ENCODE results near the gene ZNF284.

ZNF284 gene

GRCh38 chr19:44071824-44072542 lies at the start of gene ZNF284:
Gene ZNF284 (plus strand): TSS chr19:44072159. CDS start chr19:44076390, 4,231 bp downstream.
- H3K4me3 ChIP-seq (ENCODE audit: low read depth, low read length): peak within 1 kb of the TSS; percentile 92
- in situ Hi-C loops (cut with HindIII; ENCODE audit: low sequenced_read_pairs): no loop called here
- DNase-seq (ENCODE audit: low read depth, low spot score): peak; percentile 91
- no peak for TF ChIP-seq CTCF (IDR thresholded peaks at IDR 0.05; ENCODE audit: low read depth, low read length)

- TF ChIP-seq CTCF (IDR thresholded peaks at IDR 0.05; ENCODE audit: low read depth, low read length): no peak
- no peak for DNase-seq (ENCODE audit: low read depth, low spot score)
- in situ Hi-C loops (cut with HindIII; ENCODE audit: low sequenced_read_pairs): no loop called here
- H3K4me3 ChIP-seq (ENCODE audit: low read depth, low read length): peak overlapping the region; percentile 70
Measured at GRCh38 chr19:44024900-44025216, 47.1 kb upstream of the ZNF284 start.

GRCh38 chr19:44025217-44025936 lies 46.6 kb upstream of the ZNF284 start, which contains the start of gene ZNF222:
Gene ZNF222 (plus strand): TSS chr19:44025379. CDS start chr19:44025437, 58 bp downstream.
- no peak for TF ChIP-seq CTCF (IDR thresholded peaks at IDR 0.05; ENCODE audit: low read depth, low read length)
- in situ Hi-C loops (cut with HindIII; ENCODE audit: low sequenced_read_pairs): no loop called here
- DNase-seq (ENCODE audit: low read depth, low spot score): peak; percentile 90
- H3K4me3 ChIP-seq (ENCODE audit: low read depth, low read length): peak within 1 kb of the TSS; percentile 70

GRCh38 chr19:44026622-44027021 lies 45.3 kb upstream of the ZNF284 start:
- no peak for DNase-seq (ENCODE audit: low read depth, low spot score)
- no peak overlapping the region for H3K4me3 ChIP-seq (ENCODE audit: low read depth, low read length)
- no peak for TF ChIP-seq CTCF (IDR thresholded peaks at IDR 0.05; ENCODE audit: low read depth, low read length)
- in situ Hi-C loops (cut with HindIII; ENCODE audit: low sequenced_read_pairs): no loop called here

- in situ Hi-C loops (cut with HindIII; ENCODE audit: low sequenced_read_pairs): no loop called here
- no peak for DNase-seq (ENCODE audit: low read depth, low spot score)
Measured at GRCh38 chr19:44032001-44032610, 39.9 kb upstream of the ZNF284 start.

More at GRCh38 chr19:44032001-44032610, 39.9 kb upstream of the ZNF284 start:
- TF ChIP-seq CTCF (IDR thresholded peaks at IDR 0.05; ENCODE audit: low read depth, low read length): no peak
- H3K4me3 ChIP-seq (ENCODE audit: low read depth, low read length): no peak overlapping the region
